Right lung (tissue), 10 donors: ENCODE results near the gene AKAP12. TPM values are rescaled to one million over a fixed set of nuclear protein-coding genes. Genes with fewer than 3 reads are reported as not detected.

ENCODE experiments used
- DNase-seq, 2 donors: peaks; one replicate each; pipeline ENCODE4 v3.0.0-alpha.2; 2013
- long read RNA-seq, 8 donors: transcript quantifications; one replicate each; lab custom pipeline, GENCODE V29; 2026
- polyA plus RNA-seq, 5 donors: library from polyadenylated mRNA; unstranded; fragments of 120-200 nt; gene quantifications; one replicate each; pipeline versions ENCODE4 v1.2.1 to v1.2.3, GENCODE V29; 2013; ENCODE audit warnings: inconsistent platforms in 1 of 5, low replicate concordance in 1 of 5; ENCODE audit not compliant: insufficient read length in 5 of 5, insufficient read depth in 1 of 5

AKAP12 gene, protein sequence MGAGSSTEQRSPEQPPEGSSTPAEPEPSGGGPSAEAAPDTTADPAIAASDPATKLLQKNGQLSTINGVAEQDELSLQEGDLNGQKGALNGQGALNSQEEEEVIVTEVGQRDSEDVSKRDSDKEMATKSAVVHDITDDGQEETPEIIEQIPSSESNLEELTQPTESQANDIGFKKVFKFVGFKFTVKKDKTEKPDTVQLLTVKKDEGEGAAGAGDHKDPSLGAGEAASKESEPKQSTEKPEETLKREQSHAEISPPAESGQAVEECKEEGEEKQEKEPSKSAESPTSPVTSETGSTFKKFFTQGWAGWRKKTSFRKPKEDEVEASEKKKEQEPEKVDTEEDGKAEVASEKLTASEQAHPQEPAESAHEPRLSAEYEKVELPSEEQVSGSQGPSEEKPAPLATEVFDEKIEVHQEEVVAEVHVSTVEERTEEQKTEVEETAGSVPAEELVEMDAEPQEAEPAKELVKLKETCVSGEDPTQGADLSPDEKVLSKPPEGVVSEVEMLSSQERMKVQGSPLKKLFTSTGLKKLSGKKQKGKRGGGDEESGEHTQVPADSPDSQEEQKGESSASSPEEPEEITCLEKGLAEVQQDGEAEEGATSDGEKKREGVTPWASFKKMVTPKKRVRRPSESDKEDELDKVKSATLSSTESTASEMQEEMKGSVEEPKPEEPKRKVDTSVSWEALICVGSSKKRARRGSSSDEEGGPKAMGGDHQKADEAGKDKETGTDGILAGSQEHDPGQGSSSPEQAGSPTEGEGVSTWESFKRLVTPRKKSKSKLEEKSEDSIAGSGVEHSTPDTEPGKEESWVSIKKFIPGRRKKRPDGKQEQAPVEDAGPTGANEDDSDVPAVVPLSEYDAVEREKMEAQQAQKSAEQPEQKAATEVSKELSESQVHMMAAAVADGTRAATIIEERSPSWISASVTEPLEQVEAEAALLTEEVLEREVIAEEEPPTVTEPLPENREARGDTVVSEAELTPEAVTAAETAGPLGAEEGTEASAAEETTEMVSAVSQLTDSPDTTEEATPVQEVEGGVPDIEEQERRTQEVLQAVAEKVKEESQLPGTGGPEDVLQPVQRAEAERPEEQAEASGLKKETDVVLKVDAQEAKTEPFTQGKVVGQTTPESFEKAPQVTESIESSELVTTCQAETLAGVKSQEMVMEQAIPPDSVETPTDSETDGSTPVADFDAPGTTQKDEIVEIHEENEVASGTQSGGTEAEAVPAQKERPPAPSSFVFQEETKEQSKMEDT (N-terminal part only)
- 100 to 1,000 TPM in 4 of 5 donors, 10 to 100 TPM in 1; 67.4 to 113 (median 109) TPM for polyA plus RNA-seq
- long read RNA-seq, donor 1, partial matches to known transcripts = 114 of 114 reads
- long read RNA-seq, donor 1, other reads (novel, unspliced or antisense) = 0 of 114 reads
- long read RNA-seq, donor 2, full-length matches to known transcripts = 2 of 73 reads
- long read RNA-seq, donor 2, partial matches to known transcripts = 71 of 73 reads
- long read RNA-seq, donor 2, other reads (novel, unspliced or antisense) = 0 of 73 reads
- long read RNA-seq, donor 3, full-length matches to known transcripts = 2 of 100 reads
- long read RNA-seq, donor 3, partial matches to known transcripts = 98 of 100 reads
- long read RNA-seq, donor 3, other reads (novel, unspliced or antisense) = 0 of 100 reads
- long read RNA-seq, donor 4, partial matches to known transcripts = 81 of 81 reads
- long read RNA-seq, donor 4, other reads (novel, unspliced or antisense) = 0 of 81 reads
- long read RNA-seq, donor 5, full-length matches to known transcripts = 1 of 153 reads
- long read RNA-seq, donor 5, partial matches to known transcripts = 152 of 153 reads
- long read RNA-seq, donor 5, other reads (novel, unspliced or antisense) = 0 of 153 reads
- long read RNA-seq, donor 6, full-length matches to known transcripts = 4 of 114 reads
- long read RNA-seq, donor 6, partial matches to known transcripts = 110 of 114 reads
- long read RNA-seq, donor 6, other reads (novel, unspliced or antisense) = 0 of 114 reads
- long read RNA-seq, donor 7, full-length matches to known transcripts = 2 of 114 reads
- long read RNA-seq, donor 7, partial matches to known transcripts = 102 of 114 reads
- long read RNA-seq, donor 7, other reads (novel, unspliced or antisense) = 10 of 114 reads
- long read RNA-seq, donor 8, partial matches to known transcripts = 43 of 43 reads
- long read RNA-seq, donor 8, other reads (novel, unspliced or antisense) = 0 of 43 reads

DNA sequence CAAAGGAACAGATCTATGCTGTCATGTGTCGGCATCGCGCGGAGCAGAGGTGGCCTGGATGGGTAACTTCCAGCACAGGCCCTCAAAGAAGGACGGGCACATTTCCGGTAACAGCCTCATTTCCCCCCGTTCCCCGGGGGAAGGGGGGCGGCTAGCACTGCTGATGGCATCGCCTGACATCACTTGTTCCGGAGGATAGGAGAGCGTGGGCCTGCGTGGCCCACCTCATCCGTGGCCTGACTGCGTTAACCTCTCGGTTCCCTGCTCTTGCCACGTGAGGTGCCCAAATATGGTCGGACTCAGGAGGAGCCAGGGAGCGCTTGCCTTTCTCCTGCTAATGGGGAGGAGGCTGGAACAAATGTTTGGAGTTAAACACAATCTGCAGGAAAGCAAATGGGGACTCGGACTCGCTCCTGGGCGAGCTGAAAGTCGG is at the start of gene AKAP12:
AKAP12 (plus strand) TSS at position 365 of the 433 bp plus-strand sequence. CDS start 596 bp downstream, outside the sequence.
- peak in 1 of 2 donors; percentile 34 for DNase-seq

DNA sequence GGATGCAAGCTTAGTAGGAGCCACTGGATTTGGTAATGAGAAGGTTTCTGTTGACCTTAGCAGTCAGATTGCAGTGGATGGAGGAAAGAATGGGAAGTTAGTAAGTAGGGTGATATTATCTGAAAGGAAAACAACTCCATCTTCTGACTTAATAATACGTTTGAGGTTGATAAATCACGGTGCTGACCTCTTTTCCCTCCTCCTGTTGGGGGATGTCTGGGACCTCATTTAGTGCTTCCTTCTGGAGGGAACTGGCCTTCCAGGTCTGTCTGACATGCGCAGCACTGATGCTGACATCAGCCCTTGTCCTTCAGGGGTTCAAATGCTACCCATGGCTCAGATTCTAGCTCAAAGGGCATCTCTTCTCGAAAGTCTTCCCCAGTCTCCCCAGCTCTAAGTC is 48.2 kb upstream of the AKAP12 start:
- DNase-seq = no peak

DNA sequence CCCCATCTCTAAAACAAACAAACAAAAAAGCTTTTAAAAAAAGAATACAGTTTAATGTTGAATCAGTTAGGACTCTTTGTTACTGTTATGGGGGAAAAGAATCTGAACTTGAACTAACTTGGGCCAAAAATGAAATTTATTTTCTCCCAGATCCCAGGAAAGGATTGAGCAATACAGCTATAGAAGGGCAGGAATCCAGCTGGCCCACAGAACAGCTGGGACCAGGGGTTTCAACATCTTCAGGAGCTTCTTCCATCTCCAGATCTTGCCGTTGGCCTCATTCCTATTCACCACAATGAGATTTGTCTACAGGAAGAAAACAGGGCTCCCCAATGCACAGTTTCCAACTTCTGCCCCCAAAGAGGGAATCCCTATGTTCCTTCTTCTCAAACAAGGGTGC is 43.2 kb upstream of the AKAP12 start:
- DNase-seq = peak; percentile 84 to 90

DNA sequence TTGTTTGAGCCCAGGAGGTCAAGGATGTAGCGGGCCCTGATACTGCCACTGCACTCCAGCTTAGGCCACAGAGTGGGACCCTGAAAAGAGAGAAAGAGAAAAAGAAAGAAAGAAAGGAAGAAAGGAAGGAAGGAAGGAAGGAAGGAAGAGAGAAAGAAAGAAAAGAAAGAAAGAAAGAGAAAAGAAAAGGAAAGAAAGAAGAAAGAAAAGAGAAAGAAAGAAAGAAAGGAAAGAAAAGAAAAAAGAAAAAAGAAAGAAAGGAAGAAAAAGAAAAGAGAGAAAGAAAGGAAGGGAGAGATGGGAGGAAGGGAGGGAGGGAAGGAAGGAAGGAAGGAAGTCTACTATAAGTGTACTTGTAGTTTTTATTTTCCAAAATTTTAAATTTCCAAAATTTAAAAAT is 42.2 kb upstream of the AKAP12 start:
- no peak for DNase-seq

DNA sequence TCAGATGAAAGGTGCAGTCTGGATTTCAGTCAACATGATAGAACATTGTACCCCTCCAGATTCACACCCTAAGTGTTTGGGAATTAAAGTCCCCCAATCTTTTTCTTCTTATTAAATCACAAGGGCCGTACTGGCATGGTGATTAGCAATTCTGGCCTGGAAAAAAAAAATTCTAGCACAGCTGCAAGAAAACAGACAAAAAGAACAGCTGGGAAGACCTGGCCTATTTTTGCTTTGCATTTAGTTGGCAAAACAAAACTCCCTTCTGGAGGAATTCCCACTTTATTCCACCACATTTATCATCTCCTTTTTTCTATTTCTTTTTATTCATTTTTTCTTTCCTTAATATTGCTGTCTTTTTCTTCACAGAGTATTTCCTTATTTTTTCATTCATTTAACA is 39.8 kb upstream of the AKAP12 start:
- peak in 1 of 2 donors; percentile 51 for DNase-seq

DNA sequence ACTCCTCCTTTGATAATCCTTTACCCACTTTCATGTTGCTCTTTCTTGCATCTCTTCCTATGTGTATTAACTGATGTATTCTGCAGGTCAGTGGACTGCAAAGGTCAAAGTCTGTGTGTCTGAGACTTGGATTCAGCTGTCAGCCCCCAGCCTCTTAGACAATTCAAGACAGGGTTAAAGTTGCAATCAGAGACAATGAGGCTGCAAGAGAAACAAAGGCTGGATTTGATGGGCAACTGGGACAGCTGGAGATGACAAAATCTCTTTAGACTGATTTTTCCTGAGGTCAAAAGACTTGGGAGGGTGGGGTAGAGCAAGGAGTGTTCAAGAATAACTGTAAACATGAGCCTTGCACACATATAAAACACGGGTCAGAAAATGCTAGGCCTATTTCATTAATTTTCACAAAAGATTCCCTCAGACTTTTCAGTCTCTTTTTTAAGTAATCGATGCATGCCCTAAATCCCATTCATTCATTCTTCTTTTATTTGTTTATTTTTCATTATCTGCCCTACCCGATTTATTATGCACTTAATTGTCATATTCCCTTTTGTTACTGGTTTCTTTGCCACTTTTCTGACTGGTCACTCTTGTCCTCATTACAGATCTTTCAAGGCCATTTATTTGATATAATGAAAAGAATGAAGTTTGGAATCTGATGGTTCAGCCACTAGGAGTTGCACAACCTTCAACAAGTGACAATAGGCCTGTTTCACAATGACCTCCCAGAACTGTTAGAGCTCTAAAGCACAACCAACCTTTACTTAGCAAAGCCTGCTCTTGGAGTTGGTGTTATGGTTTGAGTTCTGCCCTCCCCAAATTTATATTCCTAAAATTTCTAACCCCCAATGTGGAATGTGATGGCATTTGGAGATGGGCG is 33.8 kb upstream of the AKAP12 start:
- no peak for DNase-seq

DNA sequence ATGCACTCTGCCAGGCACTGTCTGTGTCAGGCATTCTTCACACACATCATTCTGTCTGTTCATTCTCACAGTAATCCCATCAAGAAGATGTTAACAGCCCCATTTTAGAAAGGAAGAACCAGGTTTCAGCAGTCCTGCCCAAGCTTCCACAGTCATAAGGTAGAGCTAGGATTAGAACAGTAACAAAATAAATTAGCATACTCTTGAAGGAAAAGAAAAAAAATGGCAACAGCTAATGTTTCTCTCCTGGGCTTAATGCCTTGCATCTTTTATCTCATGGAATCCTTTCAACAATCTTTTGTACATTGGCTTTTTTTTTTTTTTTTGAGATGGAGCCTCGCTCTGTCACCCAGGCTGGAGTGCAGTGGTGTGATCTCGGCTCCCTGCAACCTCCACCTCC is 32.1 kb upstream of the AKAP12 start:
- DNase-seq = no peak

DNA sequence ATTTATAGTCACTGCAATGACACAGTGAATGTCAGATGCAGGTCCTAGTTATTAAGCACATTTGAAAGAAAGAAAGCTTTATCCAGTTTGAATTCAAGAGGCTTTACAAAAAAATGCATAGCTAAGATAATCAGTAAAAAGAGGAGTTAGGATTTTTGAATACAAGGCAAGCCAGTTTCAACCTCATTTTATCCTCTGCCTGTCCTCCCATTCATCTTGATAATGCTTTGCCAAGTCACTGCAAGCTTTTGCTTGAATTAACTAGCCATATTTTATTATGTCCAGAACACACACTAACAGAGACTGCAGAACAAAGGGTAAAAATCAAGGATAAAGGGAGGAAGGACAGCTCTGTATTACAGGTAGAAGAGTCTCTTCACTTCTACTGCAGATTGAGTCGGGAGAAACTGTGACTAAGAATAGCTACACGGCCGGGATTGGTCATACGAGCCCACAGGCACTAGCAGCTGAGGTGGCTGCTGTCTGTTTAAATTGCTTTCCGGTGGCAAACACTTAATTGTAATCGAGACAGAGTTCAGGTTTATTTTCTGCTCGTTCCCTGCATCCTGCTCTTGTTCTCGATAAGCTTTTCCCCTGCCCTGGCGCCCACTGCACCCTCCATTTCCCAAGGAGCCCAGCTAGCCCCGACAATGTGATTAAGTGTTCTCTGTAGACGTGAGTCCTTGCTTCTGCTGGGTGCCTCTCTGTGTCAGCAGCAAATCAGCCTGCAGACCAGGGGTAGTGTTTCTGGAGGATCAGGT is 30.5 kb upstream of the AKAP12 start:
- no peak for DNase-seq

DNA sequence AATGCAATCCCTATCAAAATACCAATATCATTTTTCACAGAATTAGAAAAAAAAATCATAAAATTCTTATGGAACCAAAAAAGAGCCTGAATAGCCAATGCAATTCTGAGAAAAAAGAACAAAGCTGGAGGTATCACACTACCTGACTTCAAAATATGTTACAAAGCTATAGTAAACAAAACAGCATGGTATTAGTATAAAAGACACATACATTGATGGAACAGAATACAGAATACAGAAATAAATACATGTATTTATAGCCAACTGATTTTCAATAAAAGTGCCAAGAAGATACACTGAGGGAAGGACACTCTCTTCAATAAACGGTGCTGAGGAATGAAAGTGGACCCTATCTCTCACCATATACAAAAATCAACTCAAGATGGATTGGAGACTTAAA is 28.7 kb upstream of the AKAP12 start:
- DNase-seq = no peak

DNA sequence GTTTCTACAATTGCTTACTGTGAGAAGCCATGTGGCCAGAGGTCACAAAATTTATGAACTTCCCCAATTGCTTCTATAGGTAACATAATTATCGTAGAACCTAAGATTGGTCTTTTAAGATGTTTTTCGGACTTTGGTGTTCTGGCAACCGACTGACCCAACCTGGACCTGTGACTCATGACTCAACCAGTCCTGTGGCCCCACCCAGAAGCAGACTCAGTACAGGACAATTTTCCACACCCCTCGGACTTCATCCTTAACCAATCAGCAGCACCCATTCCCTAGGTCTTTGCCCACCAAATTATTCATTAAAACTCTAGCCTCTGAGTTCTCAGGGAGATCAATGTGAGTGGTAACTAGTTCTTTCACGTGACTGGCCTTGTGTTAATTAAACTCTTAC is 26.4 kb upstream of the AKAP12 start:
- no peak for DNase-seq

DNA sequence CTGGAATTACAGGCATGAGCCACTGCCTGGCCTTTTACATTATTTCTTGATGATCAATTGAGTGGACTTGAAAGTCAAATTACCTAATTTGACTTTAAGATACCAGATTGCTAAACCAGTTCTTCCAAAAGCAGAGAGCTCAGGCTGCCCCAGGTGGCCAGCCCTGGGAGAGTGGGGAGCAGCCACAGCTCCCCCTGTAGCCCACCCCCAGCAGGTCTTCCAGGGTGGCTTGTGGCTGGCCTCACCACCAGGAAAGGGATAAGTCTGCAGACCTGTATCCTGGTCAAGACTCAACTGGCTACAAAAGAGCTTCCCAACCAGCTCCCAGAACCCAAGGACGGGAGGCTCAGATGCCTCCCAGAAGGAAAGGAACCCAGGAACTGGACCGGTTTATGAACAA is 23.8 kb upstream of the AKAP12 start:
- no peak for DNase-seq

DNA sequence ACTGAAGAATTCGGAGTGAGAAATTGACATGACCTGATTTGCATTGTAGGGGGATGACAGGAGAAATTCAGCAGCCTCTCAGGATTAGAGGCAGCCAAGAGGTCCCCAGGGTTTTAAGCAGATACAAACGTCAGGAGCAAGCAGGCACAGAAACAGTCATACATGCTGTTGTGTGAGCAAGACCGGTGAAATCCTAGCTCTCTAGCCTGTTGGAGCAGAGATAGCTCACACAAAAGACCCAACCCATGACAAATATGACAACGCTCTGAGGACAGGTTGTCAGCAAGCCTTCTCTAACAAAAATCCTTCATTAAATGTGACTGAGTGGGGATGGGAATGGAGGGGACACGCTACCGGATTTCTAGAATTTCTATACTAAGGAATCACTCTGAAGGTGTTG is 23.0 kb upstream of the AKAP12 start:
- DNase-seq = no peak

DNA sequence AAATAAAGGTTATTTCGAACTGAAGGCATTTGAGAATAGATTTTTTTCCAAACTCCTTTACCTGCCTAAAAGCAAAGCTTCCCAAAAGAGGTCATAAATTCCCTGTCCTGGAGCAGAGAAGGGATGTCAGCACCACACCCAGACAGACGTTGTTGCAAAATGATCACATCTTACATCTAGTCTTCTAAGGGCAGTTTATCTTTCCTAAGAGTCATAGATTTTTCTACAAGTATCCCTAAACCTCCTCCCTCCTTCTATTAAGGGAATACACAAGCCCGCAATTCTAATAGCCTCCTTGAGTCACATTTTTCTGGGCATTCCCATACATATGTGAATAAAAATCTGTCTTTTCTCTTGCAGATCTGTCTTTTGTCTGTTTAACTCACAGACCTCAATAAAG is 20.6 kb upstream of the AKAP12 start:
- no peak for DNase-seq

DNA sequence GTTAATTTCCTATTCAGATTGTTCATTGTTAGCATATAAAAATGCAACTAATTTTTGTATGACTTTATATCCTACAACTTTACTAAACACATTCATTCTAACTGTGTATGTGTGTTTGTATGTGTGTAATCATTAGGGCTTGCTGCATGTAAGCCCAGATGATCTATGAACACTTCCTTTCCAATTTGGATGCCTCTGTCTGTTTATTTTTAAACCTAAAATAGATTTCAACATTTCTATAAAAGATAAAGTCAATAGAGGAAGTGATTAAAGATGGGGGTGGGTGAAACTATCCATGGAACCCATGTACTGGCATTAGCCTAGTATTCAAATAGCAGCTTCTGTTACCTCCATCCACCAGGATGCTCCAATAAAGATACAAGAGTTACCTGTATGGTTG is 15.7 kb upstream of the AKAP12 start:
- no peak for DNase-seq

DNA sequence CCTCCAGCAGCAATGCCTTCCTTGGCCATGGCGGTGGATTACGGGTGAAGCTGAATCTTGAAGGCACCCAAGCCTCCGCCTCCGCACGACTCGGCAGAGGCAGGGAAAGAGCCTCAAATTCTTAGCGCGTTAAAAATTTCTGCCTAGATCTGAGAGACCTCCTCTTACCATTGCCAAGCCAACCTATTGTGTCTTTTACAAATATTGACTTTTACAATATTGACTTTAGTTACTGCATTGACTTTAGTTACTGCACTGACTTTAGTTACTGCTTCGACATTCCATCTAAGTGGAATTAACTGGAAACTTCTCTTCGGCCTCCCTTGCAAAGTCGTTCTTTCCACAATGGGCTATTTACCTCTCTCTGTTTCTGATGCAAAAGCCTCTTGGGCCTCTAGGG is 13.8 kb upstream of the AKAP12 start:
- no peak for DNase-seq

DNA sequence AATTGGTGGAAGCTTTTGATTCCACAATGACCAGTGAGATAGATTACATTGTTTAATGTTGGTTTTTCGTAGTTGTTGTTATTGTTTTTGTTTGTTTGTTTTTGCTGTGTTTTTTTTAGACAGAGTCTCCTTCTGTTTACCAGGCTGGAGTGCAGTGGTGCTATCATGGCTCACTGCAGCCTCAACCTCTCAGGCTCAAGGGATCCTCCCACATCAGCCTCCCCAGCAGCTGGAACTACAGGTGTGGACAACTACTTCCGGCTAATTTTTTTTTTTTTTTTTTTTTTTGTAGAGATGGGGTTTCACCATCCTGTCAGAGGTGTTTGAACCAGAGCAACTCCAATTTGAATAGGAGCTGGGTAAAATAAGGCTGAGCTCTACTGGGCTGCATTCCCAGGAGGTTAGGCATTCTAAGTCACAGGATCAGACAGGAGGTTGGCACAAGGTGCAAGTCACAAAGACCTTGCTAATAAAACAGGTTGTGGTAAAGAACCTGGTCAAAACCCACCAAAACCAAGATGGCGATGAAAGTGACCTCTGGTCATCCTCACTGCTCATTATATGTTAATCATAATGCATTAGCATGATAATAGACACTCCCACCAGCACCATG is 10.9 kb upstream of the AKAP12 start:
- no peak for DNase-seq
